ENCODE data around the gene RPS25. TPM values are rescaled to one million over a fixed set of nuclear protein-coding genes. Genes with fewer than 3 reads are reported as not detected.
"Not testable (repeated sequence)": the region's sequence is repeated elsewhere in the genome, so short reads cannot be mapped to it uniquely, and the experiment has no call there.

RPS25 gene
- total RNA-seq, 4 donors from 2014 or later, result 1,926 to 3,368 (median 2,381) TPM

GRCh38 chr11:119061256-119061655 is 43.1 kb upstream of the RPS25 start:
- H3K4me1 ChIP-seq, result peaks cover 21% of the 10 kb centered on the region
- DNase-seq (ENCODE audit: low spot score in 2 of 2), result no peak
- WGBS, result 96% methylated on average over 3 of the region's 3 CpGs
- H3K27ac ChIP-seq, result no peak overlapping the region
- H3K27me3 ChIP-seq, result no peaks in the 10 kb centered on the region
- no peak overlapping the region for H3K4me3 ChIP-seq
- no peaks in the 10 kb centered on the region for H3K36me3 ChIP-seq
- TF ChIP-seq POLR2A (IDR thresholded peaks at IDR 0.05) (no peak), EP300 (IDR thresholded peaks at IDR 0.05) (no peak), POLR2AphosphoS5 (IDR thresholded peaks at IDR 0.05) (no peak)
- TF ChIP-seq, protein P1, sequence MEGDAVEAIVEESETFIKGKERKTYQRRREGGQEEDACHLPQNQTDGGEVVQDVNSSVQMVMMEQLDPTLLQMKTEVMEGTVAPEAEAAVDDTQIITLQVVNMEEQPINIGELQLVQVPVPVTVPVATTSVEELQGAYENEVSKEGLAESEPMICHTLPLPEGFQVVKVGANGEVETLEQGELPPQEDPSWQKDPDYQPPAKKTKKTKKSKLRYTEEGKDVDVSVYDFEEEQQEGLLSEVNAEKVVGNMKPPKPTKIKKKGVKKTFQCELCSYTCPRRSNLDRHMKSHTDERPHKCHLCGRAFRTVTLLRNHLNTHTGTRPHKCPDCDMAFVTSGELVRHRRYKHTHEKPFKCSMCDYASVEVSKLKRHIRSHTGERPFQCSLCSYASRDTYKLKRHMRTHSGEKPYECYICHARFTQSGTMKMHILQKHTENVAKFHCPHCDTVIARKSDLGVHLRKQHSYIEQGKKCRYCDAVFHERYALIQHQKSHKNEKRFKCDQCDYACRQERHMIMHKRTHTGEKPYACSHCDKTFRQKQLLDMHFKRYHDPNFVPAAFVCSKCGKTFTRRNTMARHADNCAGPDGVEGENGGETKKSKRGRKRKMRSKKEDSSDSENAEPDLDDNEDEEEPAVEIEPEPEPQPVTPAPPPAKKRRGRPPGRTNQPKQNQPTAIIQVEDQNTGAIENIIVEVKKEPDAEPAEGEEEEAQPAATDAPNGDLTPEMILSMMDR (IDR thresholded peaks at IDR 0.05), result no peak
- no peaks in the 10 kb centered on the region for H3K9me3 ChIP-seq

DNA sequence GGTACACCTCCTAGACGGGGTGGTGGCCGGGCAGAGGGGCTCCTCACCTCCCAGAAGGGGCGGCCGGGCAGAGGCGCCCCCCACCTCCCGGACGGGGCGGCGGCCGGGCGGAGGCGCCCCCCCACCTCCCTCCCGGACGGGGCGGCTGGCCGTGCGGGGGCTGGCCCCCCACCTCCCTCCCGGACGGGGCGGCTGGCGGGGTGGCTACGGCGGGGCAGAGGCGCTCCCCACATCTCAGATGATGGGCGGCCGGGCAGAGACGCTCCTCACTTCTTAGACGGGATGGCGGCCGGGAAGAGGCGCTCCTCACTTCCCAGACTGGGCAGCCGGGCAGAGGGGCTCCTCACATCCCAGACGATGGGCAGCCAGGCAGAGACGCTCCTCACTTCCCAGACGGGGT is 41.0 kb upstream of the RPS25 start:
- H3K9me3 ChIP-seq; H3K36me3 ChIP-seq; DNase-seq (ENCODE audit: low spot score in 2 of 2); H3K4me3 ChIP-seq; H3K27me3 ChIP-seq; H3K27ac ChIP-seq: not testable (repeated sequence)
- 91% methylated on average over 4 of the region's 35 CpGs for WGBS
- H3K4me1 ChIP-seq, result peaks cover 21% of the 10 kb centered on the region

DNA sequence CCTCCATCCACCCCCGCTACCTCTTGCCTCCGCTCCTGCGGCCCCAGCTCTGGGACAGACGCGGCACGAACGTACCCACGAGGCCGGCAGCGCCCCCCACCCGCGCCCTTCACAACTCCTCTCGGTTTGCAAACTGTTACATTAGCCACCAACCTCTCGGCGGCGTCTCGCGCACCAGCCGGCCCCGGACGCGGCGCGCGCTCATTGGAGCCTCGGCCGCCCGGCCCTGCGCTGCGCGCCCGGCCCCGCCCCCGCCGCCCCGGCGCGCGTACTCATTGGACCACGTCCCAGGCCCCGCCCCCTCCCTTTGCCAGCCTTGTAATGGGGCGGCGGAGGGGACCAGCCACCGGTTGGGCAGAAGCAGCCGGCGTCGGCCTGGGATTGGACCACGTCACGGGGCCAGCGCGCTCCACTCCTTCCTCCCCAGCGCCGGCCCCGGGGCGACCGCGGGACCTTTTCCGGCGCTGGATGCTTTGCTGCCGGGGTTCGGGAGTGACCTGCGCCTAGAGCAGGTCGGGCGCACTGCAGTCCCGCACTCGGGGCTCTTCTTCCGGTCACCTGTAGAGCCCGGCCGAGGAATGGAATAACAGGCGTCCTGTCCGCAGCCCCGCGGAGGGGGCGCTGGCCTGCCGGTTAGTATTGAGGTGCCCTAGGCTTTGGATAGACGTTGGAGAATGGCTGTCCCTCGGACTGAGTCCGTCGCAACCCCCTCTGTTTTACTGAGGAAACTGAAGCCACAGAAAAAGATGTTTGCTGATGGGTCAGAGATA is 39.0 kb upstream of the RPS25 start, which contains the start of gene HYOU1:
Gene HYOU1 (minus strand): TSS at position 206 of the 770 bp plus-strand sequence. CDS start 1,045 bp downstream, outside the sequence.
- Histone ChIP-seq H3K27ac (peak within 1 kb of the TSS; percentile 83), H3K9me3 (no peaks in the 10 kb centered on the region), H3K27me3 (no peaks in the 10 kb centered on the region), H3K4me1 (peaks cover 21% of the 10 kb centered on the region), H3K4me3 (peak within 1 kb of the TSS; percentile 88), H3K36me3 (peaks cover 29% of the 10 kb centered on the region)
- WGBS, result 0% methylated on average over 11 of the region's 79 CpGs
- TF ChIP-seq, protein P1 (IDR thresholded peaks at IDR 0.05), result peak in 1 of 2 donors; percentile 1
- peak; percentile 34 to 73 for TF ChIP-seq POLR2A (IDR thresholded peaks at IDR 0.05)
- no peak for TF ChIP-seq EP300 (IDR thresholded peaks at IDR 0.05)
- TF ChIP-seq POLR2AphosphoS5 (IDR thresholded peaks at IDR 0.05), result peak in 2 of 3 donors; percentile 10 to 62
- peak; percentile 98 to 99 for DNase-seq (ENCODE audit: low spot score in 2 of 2)

GRCh38 chr11:119056421-119056999 is 38.4 kb upstream of the RPS25 start:
- WGBS, result 2% methylated on average over 10 of the region's 48 CpGs
- H3K27me3 ChIP-seq, result no peaks in the 10 kb centered on the region
- H3K4me1 ChIP-seq, result peaks cover 21% of the 10 kb centered on the region
- TF ChIP-seq, protein P1 (IDR thresholded peaks at IDR 0.05), result no peak
- TF ChIP-seq EP300 (IDR thresholded peaks at IDR 0.05) (no peak), POLR2AphosphoS5 (IDR thresholded peaks at IDR 0.05) (no peak), POLR2A (IDR thresholded peaks at IDR 0.05) (no peak)
- DNase-seq (ENCODE audit: low spot score in 2 of 2), result peak in 1 of 2 donors; percentile 75
- H3K27ac ChIP-seq, result peak overlapping the region; percentile 83
- H3K4me3 ChIP-seq, result peak overlapping the region; percentile 88
- peaks cover 36% of the 10 kb centered on the region for H3K36me3 ChIP-seq
- H3K9me3 ChIP-seq, result no peaks in the 10 kb centered on the region

- Histone ChIP-seq H3K36me3 (peaks cover 42% of the 10 kb centered on the region), H3K4me1 (peaks cover 21% of the 10 kb centered on the region), H3K27ac (no peak overlapping the region), H3K27me3 (no peaks in the 10 kb centered on the region), H3K4me3 (peak overlapping the region; percentile 88), H3K9me3 (no peaks in the 10 kb centered on the region)
- 40% methylated on average over 6 of the region's 6 CpGs for WGBS
- no peak for TF ChIP-seq POLR2A (IDR thresholded peaks at IDR 0.05)
- no peak for TF ChIP-seq POLR2AphosphoS5 (IDR thresholded peaks at IDR 0.05)
- TF ChIP-seq, protein P1 (IDR thresholded peaks at IDR 0.05), result no peak
- no peak for DNase-seq (ENCODE audit: low spot score in 2 of 2)
These were observed 37.8 kb upstream of the RPS25 start for GRCh38 chr11:119055901-119056300.

Data from suprapubic skin (tissue), 4 donors.